Left lobe of liver (tissue), 2 donors: ENCODE results near the gene PPP6R3. TPM values are rescaled to one million over a fixed set of nuclear protein-coding genes. Genes with fewer than 3 reads are reported as not detected.
A peak's percentile ranks its signal among the peaks of the same experiment; 100 is the strongest.
"Not testable (repeated sequence)": the region's sequence is repeated elsewhere in the genome, so short reads cannot be mapped to it uniquely, and the experiment has no call there.

Experiments used
- ATAC-seq: fragments of 200-7000 bp; cut with Tn5 transposase; one replicate; pipeline ENCODE4 v1.9.1; 2020; ENCODE audit warnings: mild to moderate bottlenecking, moderate library complexity
- DNase-seq: peaks from one replicate; pipeline ENCODE4 v3.0.0-alpha.2; 2020; ENCODE audit warnings: low spot score
- total RNA-seq: library from RNA; stranded (reverse); gene quantifications from one replicate; pipeline ENCODE4 v1.2.1, GENCODE V29; 2021
- donor health status: DM: no; HTN: no; CAD: no; lungs with moderate emphysema.
- donor health status: DM: no; HTN: yes; CAD: no.

Gene PPP6R3
- total RNA-seq, 1 donor from 2014 or later, result 35.1 TPM

- ATAC-seq, result no peak
- no peak for DNase-seq
These were observed 3.2 kb upstream of the PPP6R3 start for GRCh38 chr11:68457216-68457897.

GRCh38 chr11:68457898-68458249 lies 2.7 kb upstream of the PPP6R3 start:
- ATAC-seq, result no peak
- DNase-seq, result peak; percentile 42

GRCh38 chr11:68458340-68458739 lies 2.2 kb upstream of the PPP6R3 start:
- not testable (repeated sequence) for ATAC-seq, DNase-seq

GRCh38 chr11:68459886-68460740 lies 439 bp upstream of the PPP6R3 start:
- DNase-seq, result peak; percentile 97

GRCh38 chr11:68461575-68461917 lies 994 bp downstream of the PPP6R3 start:
- peak; percentile 37 for DNase-seq
- ATAC-seq, result no peak

More at GRCh38 chr11:68459886-68460740, 439 bp upstream of the PPP6R3 start:
- peak; percentile 85 for ATAC-seq

- ATAC-seq (no peak), DNase-seq (no peak)
These were observed 3.2 kb downstream of the PPP6R3 start for GRCh38 chr11:68463714-68464113.

GRCh38 chr11:68467201-68467834 lies 6.8 kb downstream of the PPP6R3 start:
- no peak for DNase-seq
- no peak for ATAC-seq

- DNase-seq, result no peak
- ATAC-seq, result no peak
These were observed 7.8 kb downstream of the PPP6R3 start for GRCh38 chr11:68468217-68468828.

GRCh38 chr11:68469122-68469521 lies 8.6 kb downstream of the PPP6R3 start:
- DNase-seq (peak; percentile 77), ATAC-seq (peak; percentile 92)

- DNase-seq, result no peak
- ATAC-seq, result no peak
These were observed 9.1 kb downstream of the PPP6R3 start for GRCh38 chr11:68469642-68470041.

- ATAC-seq (no peak), DNase-seq (no peak)
These were observed 9.8 kb downstream of the PPP6R3 start for GRCh38 chr11:68470304-68470811.

GRCh38 chr11:68471360-68472340 lies 11.1 kb downstream of the PPP6R3 start:
- DNase-seq, result no peak
- ATAC-seq, result no peak

- DNase-seq (no peak), ATAC-seq (no peak)
These were observed 12.2 kb downstream of the PPP6R3 start for GRCh38 chr11:68472778-68473177.

- ATAC-seq, result no peak
- no peak for DNase-seq
These were observed 13.1 kb downstream of the PPP6R3 start for GRCh38 chr11:68473693-68474092.

GRCh38 chr11:68475626-68476025 lies 15.1 kb downstream of the PPP6R3 start:
- ATAC-seq, DNase-seq: not testable (repeated sequence)

- DNase-seq, result no peak
- no peak for ATAC-seq
These were observed 18.8 kb downstream of the PPP6R3 start for GRCh38 chr11:68479390-68479789.

- DNase-seq, result no peak
- ATAC-seq, result peak; percentile 85
These were observed 19.6 kb downstream of the PPP6R3 start for GRCh38 chr11:68480193-68480592.

- no peak for DNase-seq
- ATAC-seq, result no peak
These were observed 20.4 kb downstream of the PPP6R3 start for GRCh38 chr11:68480852-68481510.

- ATAC-seq (no peak), DNase-seq (no peak)
These were observed 21.2 kb downstream of the PPP6R3 start for GRCh38 chr11:68481579-68482240.
